Activated CD4-positive, alpha-beta T cell treated with anti-CD3 and anti-CD28 coated beads, Interleukin-2, amount 50 U/mL, for 4 hours (primary cell): ENCODE measurements around the gene CLIP1.
"Not testable (repeated sequence)": the region's sequence is repeated elsewhere in the genome, so short reads cannot be mapped to it uniquely, and the experiment has no call there.

Source experiments
- DNase-seq, 2 experiments: peaks; one replicate each; pipeline ENCODE4 v3.0.0-alpha.2; 2020

CLIP1 gene

GRCh38 chr12:122309564-122310121 is 112.8 kb downstream of the CLIP1 start:
- no peak for DNase-seq

DNA sequence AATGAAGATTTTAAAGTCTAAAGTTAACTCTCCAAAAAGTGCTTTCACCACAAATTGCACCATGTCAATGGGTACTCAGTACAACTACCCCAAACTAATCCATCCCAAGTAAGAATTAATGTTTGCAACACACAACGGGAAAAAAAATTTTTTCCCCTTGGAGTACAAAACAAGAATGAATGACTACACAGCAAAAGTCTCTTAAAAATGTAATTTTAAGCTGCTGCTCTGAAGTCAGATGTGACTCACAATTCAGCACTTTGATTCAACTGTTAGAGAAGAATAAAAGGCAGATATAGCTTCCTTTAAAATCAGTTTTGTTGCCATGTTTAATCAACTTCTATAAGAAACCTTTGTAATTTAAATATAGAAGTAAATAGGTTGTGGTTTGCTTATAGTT is 113.7 kb downstream of the CLIP1 start:
- no peak for DNase-seq

GRCh38 chr12:122306407-122306806 is 116.1 kb downstream of the CLIP1 start:
- DNase-seq, result no peak

- no peak for DNase-seq
These were observed 117.5 kb downstream of the CLIP1 start for GRCh38 chr12:122304924-122305323.

- no peak for DNase-seq
These were observed 119.4 kb downstream of the CLIP1 start for GRCh38 chr12:122303068-122303467.

- DNase-seq, result no peak
These were observed 124.3 kb downstream of the CLIP1 start for GRCh38 chr12:122298071-122298748.

DNA sequence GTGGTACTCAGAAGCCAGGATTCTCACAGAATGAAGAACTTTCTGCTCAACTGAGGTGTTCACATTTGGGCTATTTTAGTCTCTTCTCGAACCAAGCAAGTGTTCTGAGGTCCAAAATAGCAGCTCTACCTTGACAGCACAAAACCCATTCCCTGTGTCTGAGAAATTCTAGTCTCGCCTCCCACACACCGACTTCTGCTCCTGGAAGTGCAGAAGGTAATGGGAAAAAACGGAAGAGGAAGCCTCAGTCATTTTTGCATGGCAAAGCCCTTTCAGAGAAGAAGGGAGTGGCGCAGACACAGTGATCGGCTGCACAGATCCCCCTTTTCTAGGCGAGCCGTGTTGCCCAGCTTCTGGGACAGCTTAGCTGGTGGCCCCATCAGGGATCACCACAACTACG is 125.0 kb downstream of the CLIP1 start:
- DNase-seq, result no peak

DNA sequence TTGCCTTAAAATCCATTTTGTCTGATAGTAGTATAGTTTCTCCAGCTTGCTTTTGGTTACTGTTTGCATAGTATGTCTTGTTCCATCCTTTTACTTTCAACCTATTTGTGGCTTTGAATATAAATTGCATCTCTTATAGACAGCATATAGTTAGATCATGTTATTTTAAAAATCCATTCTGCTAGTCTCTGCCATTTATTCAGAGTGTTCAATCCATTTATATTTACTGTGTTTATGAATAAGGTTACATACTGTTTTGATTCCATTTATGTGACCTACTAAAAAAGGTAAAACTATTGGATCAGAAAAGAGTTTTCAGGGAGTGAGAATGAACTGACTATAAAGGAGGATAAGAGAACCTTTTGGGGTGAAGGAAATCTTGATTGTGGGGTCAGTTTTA is 126.6 kb downstream of the CLIP1 start:
- no peak for DNase-seq

DNA sequence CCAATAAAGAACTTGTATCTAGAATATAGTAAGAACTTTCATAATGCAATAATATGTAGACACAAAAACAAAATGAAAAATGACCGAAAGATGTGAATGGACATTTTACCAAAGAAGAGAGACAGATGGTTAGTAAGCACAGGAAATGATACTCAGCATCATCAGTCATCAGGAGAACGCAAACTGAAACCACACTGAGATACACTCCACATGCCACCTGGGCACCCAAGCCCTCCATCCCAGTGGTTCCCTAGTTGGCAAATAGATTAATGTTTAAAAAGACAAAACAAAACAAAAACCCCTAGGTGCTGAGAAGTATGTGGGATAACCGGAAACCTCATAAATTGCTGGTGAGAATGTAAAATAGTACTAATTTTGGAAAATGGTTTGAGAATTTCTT is 129.4 kb downstream of the CLIP1 start:
- DNase-seq, result no peak

GRCh38 chr12:122291431-122291830 is 131.0 kb downstream of the CLIP1 start:
- DNase-seq, result no peak

GRCh38 chr12:122283680-122284079 is 138.8 kb downstream of the CLIP1 start:
- DNase-seq, result no peak

DNA sequence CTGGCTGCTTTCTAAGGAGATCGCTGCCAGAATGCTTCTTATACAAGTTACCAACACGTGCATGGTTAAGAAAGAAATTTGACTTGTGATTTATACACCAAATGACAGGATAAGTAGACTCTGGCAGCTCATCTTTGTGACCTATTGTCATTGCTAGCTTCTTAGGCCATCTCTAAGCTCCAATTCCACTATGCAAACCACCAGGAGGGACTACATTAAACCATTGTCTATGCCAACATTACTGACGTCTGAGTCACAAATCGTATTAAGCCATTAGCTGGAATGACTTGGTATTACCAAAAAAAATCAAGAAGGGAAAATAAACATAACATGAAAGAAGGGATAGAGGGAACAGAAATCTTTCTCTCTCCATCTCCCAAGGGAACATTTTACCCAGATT is 140.4 kb downstream of the CLIP1 start:
- DNase-seq, result no peak

GRCh38 chr12:122276242-122276641 is 146.2 kb downstream of the CLIP1 start:
- DNase-seq, result no peak

GRCh38 chr12:122275459-122275858 is 147.0 kb downstream of the CLIP1 start:
- no peak for DNase-seq

- peak; percentile 86 to 90 for DNase-seq
These were observed 156.1 kb downstream of the CLIP1 start, which contains the start of gene VPS33A for GRCh38 chr12:122266230-122266901. Gene VPS33A (minus strand): TSS chr12:122266494. CDS start chr12:122266408, 86 bp downstream.

- DNase-seq, result peak; percentile 40 to 45
These were observed 156.6 kb downstream of the CLIP1 start for GRCh38 chr12:122265886-122266229.

DNA sequence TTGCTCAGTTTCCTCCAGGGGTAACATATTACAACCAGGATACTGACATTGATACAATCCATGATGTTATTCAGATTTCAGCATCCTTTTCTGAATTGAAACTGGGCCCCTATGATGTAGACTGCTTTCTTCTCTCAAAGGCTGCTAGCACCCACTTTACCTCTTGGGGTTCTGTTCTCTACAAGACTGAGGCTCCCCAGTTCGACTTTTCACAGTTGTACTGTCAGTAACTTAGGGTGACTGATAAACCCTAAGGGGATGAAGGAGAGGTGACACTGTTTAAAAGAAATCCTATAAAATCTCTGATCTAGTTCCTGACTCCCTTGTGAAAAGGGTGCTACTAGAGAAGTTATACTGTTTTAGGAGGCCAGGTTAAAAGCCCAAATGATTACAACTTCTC is 157.0 kb downstream of the CLIP1 start:
- DNase-seq, result no peak

DNA sequence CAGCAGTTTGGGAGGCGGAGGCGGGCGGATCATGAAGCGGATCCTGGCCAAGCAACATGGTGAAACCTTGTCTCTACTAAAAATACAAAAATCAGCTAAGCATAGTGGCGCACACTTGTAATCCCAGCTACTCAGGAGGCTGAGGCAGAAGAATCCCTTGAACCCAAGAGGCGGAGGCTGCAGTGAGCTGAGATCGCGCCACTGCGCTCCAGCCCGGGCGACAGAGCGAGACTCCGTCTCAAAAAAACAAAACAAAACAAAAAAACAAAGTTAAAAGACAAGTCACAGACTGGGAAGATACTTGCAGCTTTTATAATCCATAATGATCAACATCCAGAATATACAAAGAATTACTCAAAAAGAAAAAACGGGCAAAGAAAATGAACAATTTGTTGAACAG is 161.7 kb downstream of the CLIP1 start:
- DNase-seq, result not testable (repeated sequence)

DNA sequence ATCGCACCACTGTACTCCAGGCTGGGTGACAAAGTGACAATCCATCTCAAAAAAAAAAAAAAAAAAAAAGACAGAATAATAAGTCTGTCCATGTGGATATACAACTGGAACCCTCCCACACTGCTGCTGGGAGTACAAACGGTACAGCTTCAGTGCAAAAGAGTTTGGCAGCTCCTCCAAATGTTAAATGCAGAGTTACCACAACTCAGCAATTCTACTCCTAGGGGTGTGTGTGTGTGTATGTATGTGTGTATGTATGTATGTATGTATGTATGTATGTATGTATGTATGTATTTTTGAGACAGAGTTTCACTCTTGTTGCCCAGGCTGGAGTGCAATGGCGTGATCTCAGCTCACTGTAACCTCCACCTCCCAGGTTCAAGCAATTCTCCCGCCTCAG is 163.5 kb downstream of the CLIP1 start:
- DNase-seq, result not testable (repeated sequence)

GRCh38 chr12:122258462-122258861 is 164.0 kb downstream of the CLIP1 start:
- DNase-seq, result not testable (repeated sequence)

DNA sequence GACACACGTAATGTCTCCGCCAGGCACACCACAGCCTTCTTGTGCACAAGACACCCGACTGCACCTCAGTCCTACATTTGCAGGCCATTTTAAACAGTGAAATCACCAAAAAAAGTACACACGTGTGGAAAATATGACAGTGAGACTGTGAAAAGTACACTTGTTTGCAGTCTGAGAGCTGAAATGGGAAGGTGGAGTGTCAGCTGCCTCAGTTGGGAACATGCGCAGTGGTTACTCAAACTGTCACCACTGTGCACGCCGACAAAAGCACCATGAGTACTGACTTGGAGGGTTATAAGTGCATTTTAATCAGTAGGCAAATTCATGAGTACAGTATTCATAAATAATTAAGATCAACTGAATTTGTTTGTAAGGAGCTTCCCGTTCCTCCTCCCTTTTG is 171.9 kb downstream of the CLIP1 start:
- no peak for DNase-seq

GRCh38 chr12:122250047-122250446 is 172.4 kb downstream of the CLIP1 start:
- DNase-seq, result no peak

GRCh38 chr12:122245553-122245952 is 176.9 kb downstream of the CLIP1 start:
- no peak for DNase-seq
